COLO829 (cell line): Measurements from ENCODE around the gene SLC36A4.
"Not testable (repeated sequence)": the region's sequence is repeated elsewhere in the genome, so short reads cannot be mapped to it uniquely, and the experiment has no call there.

Experiments used
- DNase-seq: peaks from one replicate; pipeline ENCODE4 v3.0.0; 2012; ENCODE audit warnings: low spot score

SLC36A4 gene

GRCh38 chr11:93193731-93194130, 4.1 kb downstream of the SLC36A4 start:
- no peak for DNase-seq

DNA sequence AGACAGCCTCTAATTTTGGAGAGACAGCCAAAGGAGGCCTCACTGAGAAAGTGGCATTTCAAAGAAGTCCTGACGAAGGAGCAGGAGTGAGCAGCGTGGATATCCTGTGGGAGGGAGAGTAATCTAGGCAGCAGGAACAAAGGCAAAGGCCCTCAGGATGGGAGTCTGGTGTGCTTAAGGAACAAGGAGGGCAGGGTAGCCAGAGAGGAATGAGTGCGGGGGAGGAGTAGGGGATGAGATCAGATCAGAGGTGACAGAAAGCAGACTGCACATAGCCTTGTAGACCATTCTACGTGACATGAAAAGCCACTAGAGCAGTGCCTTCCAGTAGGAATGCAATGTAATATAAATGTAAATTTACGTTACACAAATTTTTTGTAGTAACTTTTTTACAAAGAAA, 5.6 kb downstream of the SLC36A4 start:
- DNase-seq = no peak

- no peak for DNase-seq
These were observed 8.3 kb downstream of the SLC36A4 start for GRCh38 chr11:93189462-93189861.

GRCh38 chr11:93188726-93189125, 9.1 kb downstream of the SLC36A4 start:
- DNase-seq = no peak

DNA sequence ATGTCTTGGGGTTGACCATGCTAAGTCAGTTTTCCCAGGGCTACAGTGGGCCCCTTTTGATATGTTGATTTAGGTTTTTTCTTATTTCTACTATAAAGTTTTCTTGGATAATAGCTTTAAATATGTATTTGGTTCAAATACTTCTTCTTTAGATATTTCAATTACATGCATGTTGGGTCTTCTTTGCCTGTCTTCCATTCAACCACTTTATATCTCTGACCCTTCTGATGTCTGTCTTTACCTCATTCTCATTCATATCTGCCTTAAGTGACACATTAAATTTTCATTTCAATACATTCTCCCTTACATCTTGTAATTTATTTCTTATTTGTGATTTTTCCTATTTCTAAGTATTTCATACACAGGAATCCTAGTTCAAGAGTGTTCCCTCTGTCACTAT, 10.5 kb downstream of the SLC36A4 start:
- DNase-seq = no peak

DNA sequence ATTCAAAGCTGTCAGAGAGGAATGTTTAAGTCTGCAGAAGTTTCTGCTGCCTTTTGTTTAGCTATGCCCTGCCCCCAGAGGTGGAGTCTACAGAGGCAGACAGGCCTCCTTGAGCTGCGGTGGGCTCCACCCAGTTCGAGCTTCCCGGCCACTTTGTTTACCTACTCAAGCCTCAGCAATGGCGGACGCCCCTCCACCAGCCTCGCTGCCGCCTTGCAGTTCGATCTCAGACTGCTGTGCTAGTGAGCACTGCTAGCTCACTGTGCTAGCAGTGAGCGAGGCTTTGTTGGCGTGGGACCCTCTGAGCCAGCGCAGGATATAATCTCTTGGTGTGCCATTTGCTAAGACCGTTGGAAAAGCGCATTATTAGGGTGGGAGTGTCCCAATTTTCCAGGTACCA, 19.9 kb downstream of the SLC36A4 start:
- not testable (repeated sequence) for DNase-seq

DNA sequence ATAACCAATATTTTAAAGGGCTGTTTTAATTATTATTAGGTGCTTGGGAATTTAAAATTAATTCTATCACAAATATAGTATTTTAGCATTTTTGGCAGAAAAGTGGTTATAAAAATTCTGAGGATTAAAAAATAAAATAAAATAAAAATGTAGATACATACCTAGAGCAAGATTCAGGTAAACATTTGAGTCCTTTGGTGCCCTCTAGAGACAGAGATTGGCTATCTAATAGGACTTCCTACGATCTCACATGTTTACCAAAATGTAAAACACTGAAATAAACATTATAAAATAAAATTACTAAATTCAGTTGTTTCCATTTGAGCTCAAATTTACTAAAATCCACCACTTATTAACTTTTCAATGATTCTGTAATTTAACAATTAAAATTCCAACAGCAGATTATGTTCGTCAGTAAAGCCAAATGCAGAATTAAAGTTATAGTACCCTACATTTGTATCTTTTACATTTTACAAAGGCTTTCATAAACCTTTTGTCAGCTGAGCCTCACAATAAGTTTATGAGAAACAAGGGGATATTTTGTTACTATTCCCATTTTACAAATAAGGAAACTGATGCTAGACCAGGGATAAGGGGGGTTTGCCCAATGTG, 27.7 kb downstream of the SLC36A4 start:
- DNase-seq = peak; percentile 4

DNA sequence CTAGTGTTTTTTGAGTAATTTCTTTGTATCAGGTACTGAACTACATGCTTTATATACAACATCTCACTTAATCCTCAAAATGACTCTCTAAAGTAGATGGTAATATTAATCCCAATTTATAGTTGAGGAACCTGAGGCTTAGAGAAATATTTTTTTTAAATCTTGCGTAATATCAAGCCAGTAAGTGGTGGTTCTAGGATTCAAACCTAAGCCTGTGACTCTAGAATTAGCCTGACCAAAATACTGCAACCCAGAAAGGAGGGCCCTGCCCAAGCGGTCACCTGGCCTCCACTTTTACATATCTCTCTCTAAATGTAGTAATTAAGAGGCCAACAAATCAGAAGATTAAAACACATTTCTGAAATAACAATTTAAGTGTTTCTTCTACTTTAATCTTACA, 28.6 kb downstream of the SLC36A4 start:
- DNase-seq = no peak

GRCh38 chr11:93166862-93167261, 30.9 kb downstream of the SLC36A4 start:
- DNase-seq = no peak

GRCh38 chr11:93166194-93166593, 31.6 kb downstream of the SLC36A4 start:
- DNase-seq = no peak

DNA sequence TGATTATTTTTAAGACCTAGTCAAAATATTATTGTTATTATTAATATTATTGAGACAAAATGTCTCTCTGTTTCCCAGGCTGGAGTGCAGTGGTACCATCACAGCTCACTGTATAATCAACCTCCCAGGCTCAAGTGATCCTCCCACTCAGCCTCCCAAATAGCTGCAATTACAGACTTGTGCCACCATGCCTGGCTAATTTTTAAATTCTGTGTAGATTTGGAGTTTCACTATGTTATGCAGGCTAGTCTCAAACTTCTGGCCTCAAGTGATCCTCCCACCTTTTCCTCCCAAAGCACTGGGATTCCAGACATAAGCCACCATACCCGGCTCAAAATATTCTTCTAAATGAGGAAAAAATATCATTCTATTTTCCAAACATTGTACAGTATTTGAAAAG, 37.0 kb downstream of the SLC36A4 start:
- no peak for DNase-seq

GRCh38 chr11:93160156-93160555, 37.6 kb downstream of the SLC36A4 start:
- no peak for DNase-seq

- DNase-seq = no peak
These were observed 38.1 kb downstream of the SLC36A4 start for GRCh38 chr11:93159721-93160120.

- no peak for DNase-seq
These were observed 42.1 kb downstream of the SLC36A4 start for GRCh38 chr11:93155738-93156137.

- DNase-seq = no peak
These were observed 52.3 kb downstream of the SLC36A4 start for GRCh38 chr11:93145390-93145915.

- no peak for DNase-seq
These were observed 54.0 kb downstream of the SLC36A4 start for GRCh38 chr11:93143800-93144199.

DNA sequence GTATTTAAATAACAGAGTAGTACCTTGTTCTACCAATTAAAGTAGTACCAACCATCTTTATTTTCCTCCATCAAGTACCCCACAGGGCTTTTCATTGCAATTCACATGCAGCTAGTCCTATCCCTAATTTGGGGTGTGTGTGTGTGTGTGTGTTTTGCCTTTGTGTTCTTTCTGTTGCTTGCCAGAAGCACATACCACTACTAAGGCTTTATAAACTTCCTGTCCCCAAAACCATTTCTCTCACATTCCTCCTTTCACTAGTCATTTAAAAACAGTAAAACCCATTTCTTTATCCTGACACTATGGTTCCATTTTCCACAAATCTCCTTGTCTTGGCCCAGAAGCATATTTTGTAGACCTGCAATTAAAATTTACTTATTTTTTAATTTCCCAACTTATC, 54.6 kb downstream of the SLC36A4 start:
- DNase-seq = no peak

GRCh38 chr11:93133488-93134109, 64.2 kb downstream of the SLC36A4 start:
- no peak for DNase-seq

DNA sequence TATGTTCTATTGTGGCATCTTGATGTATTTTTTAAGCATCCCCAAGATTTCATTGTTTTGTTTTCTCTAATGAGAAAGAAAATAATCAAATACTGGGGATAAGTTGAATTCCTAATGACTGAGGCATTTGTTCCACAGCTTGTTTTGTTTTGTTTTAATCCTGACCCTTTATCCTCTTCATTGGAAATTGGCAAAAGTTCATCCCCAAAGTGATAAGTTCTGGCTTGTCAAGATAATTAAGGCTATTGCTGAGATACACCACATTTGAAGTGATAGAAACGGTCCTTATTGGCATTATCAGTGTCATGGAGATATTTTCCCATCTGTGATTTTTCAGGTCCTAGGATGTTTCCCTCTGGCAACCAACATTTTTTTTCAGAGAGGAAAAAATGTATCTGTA, 65.0 kb downstream of the SLC36A4 start:
- no peak for DNase-seq

- no peak for DNase-seq
These were observed 66.1 kb downstream of the SLC36A4 start for GRCh38 chr11:93131709-93132108.

- DNase-seq = no peak
These were observed 69.2 kb downstream of the SLC36A4 start for GRCh38 chr11:93128574-93128973.

DNA sequence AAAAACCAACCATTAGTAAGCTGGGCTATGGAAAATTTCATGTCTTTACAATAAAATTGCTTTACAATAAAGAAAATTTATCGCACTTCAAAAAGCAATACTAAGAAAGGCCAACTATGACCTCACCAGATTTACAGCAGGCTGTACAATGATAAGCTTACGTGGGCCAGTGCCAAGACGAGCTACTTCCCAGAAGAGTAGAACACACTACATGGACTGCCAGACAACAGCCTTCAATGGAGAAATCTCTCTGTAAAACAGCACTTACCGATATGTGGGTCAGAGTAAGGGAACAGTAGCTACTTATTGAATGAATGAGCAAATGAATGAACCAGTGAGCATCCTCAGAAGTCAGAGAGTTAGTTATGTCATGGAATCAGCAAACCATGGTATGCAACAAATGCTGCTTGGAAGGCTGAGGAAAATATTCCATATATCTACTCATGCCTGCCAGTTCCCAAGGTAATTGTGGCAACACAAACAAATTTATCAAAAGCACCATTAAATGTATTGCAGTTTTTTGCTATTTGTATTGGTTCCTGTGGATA, 74.4 kb downstream of the SLC36A4 start:
- DNase-seq = no peak

GRCh38 chr11:93122535-93123235, 75.1 kb downstream of the SLC36A4 start:
- DNase-seq = no peak
